H9 (cell line): ENCODE results near the gene RNF213. TPM values are rescaled to one million over a fixed set of nuclear protein-coding genes. Genes with fewer than 3 reads are reported as not detected.

Experiments used
- DNase-seq: peaks from one replicate; pipeline ENCODE4 v3.0.0-alpha.2; 2017
- H2AFZ ChIP-seq: one replicate; pipeline ENCODE4 v1.6.1; 2013; ENCODE audit warnings: mild to moderate bottlenecking, low read length, control low read depth, moderate library complexity
- H2AK5ac ChIP-seq: 2 replicates; pipeline ENCODE4 v1.6.1; 2013; ENCODE audit warnings: low read length, control low read depth, mixed read lengths; ENCODE audit not compliant: insufficient read length
- H2BK120ac ChIP-seq: one replicate; pipeline ENCODE4 v1.6.1; 2013; ENCODE audit warnings: low read depth, mild to moderate bottlenecking, low read length, control low read depth, inconsistent platforms; ENCODE audit not compliant: poor library complexity, severe bottlenecking
- H2BK12ac ChIP-seq: 2 replicates; pipeline ENCODE4 v1.6.1; 2013; ENCODE audit warnings: low read length, control low read depth, mixed read lengths, low read depth; ENCODE audit not compliant: insufficient read length
- H2BK15ac ChIP-seq: 2 replicates; pipeline ENCODE4 v1.6.1; 2013; ENCODE audit warnings: low read depth, low read length, control low read depth
- H2BK20ac ChIP-seq: one replicate; pipeline ENCODE4 v1.6.1; 2013; ENCODE audit warnings: low read depth, mild to moderate bottlenecking, low read length, control low read depth, inconsistent platforms; ENCODE audit not compliant: poor library complexity, severe bottlenecking
- H2BK5ac ChIP-seq: 2 replicates; pipeline ENCODE4 v1.6.1; 2013; ENCODE audit warnings: low read length, control low read depth, mixed read lengths; ENCODE audit not compliant: insufficient read length
- H3K14ac ChIP-seq: 2 replicates; pipeline ENCODE4 v1.6.1; 2013; ENCODE audit warnings: low read length, control low read depth; ENCODE audit not compliant: insufficient read depth
- H3K18ac ChIP-seq: 2 replicates; pipeline ENCODE4 v1.6.1; 2013; ENCODE audit warnings: low read depth, mild to moderate bottlenecking, mixed read lengths, low read length, control low read depth; ENCODE audit not compliant: insufficient read length
- H3K23ac ChIP-seq: 2 replicates; pipeline ENCODE4 v1.6.1; 2013; ENCODE audit warnings: low read length, control low read depth, mixed read lengths, low read depth; ENCODE audit not compliant: insufficient read length
- H3K23me2 ChIP-seq: 2 replicates; pipeline ENCODE4 v1.6.1; 2013; ENCODE audit warnings: low read depth, mild to moderate bottlenecking, mixed read lengths, low read length, control low read depth; ENCODE audit not compliant: insufficient read length, poor library complexity, severe bottlenecking
- H3K27ac ChIP-seq: 2 replicates; pipeline ENCODE4 v1.5.1; 2013; ENCODE audit warnings: low read length, control low read depth, mixed read lengths, low read depth; ENCODE audit not compliant: insufficient read length
- H3K27me3 ChIP-seq: 2 replicates; pipeline ENCODE4 v1.6.1; 2013; ENCODE audit warnings: low read length, control low read depth, inconsistent platforms; ENCODE audit not compliant: insufficient read depth
- H3K4ac ChIP-seq: 2 replicates; pipeline ENCODE4 v1.6.1; 2013; ENCODE audit warnings: low read depth, mild to moderate bottlenecking, control low read depth, inconsistent platforms, low read length, moderate library complexity
- H3K4me1 ChIP-seq: 2 replicates; pipeline ENCODE4 v1.6.1; 2013; ENCODE audit warnings: low read length, control low read depth, inconsistent platforms; ENCODE audit not compliant: insufficient read depth
- H3K4me2 ChIP-seq: 2 replicates; pipeline ENCODE4 v1.6.1; 2013; ENCODE audit warnings: low read length, control low read depth, mixed read lengths; ENCODE audit not compliant: insufficient read length, insufficient read depth
- H3K56ac ChIP-seq: 2 replicates; pipeline ENCODE4 v1.6.1; 2013; ENCODE audit warnings: low read depth, mild to moderate bottlenecking, mixed read lengths, low read length, control low read depth; ENCODE audit not compliant: insufficient read length
- H3K79me1 ChIP-seq: 2 replicates; pipeline ENCODE4 v1.6.1; 2013; ENCODE audit warnings: low read depth, mild to moderate bottlenecking, moderate library complexity, low read length, control low read depth, inconsistent platforms; ENCODE audit not compliant: insufficient read depth, poor library complexity, severe bottlenecking
- H3K79me2 ChIP-seq: 2 replicates; pipeline ENCODE4 v1.6.1; 2013; ENCODE audit warnings: low read length, control low read depth, inconsistent platforms; ENCODE audit not compliant: insufficient read depth
- H3K9ac ChIP-seq: 2 replicates; pipeline ENCODE4 v1.6.1; 2013; ENCODE audit warnings: low read length, control low read depth, mixed read lengths; ENCODE audit not compliant: insufficient read length; ENCODE audit errors: extremely low read depth
- H3K9me3 ChIP-seq: one replicate; pipeline ENCODE4 v1.6.1; 2013; ENCODE audit warnings: low read depth, low read length, inconsistent platforms; ENCODE audit not compliant: control insufficient read depth
- H3T11ph ChIP-seq: one replicate; pipeline ENCODE4 v1.6.1; 2013; ENCODE audit warnings: mild to moderate bottlenecking, low read length, control low read depth, inconsistent platforms
- H4K20me1 ChIP-seq: one replicate; pipeline ENCODE4 v1.6.1; 2013; ENCODE audit not compliant: control insufficient read depth, insufficient read length, insufficient read depth
- H4K5ac ChIP-seq: 2 replicates; pipeline ENCODE4 v1.6.1; 2013; ENCODE audit warnings: low read depth, mild to moderate bottlenecking, mixed read lengths, low read length, control low read depth; ENCODE audit not compliant: insufficient read length
- H4K8ac ChIP-seq: replicated peaks from 2 replicates; pipeline ENCODE4 v1.6.1; 2013; ENCODE audit warnings: low read length, control low read depth, mixed read lengths, low read depth; ENCODE audit not compliant: insufficient read length
- H4K91ac ChIP-seq: 2 replicates; pipeline ENCODE4 v1.6.1; 2013; ENCODE audit warnings: low read depth, mild to moderate bottlenecking, moderate library complexity, mixed read lengths, low read length, control low read depth; ENCODE audit not compliant: insufficient read length
- H3K27ac Mint-ChIP-seq, 3 experiments: 2 replicates in 2 of 3; 3 replicates in 1 of 3; pipeline ENCODE4 v1.8.0; 2020 to 2021; ENCODE audit warnings: mixed read lengths in 3 of 3, mild to moderate bottlenecking in 1 of 3, moderate library complexity in 1 of 3
- H3K27me3 Mint-ChIP-seq: 2 replicates; pipeline ENCODE4 v1.8.0; 2021; ENCODE audit warnings: low read depth, mild to moderate bottlenecking, moderate library complexity, mixed read lengths
- H3K36me3 Mint-ChIP-seq, 3 experiments: 2 replicates in 2 of 3; 3 replicates in 1 of 3; pipeline ENCODE4 v1.8.0; 2020 to 2021; ENCODE audit warnings: low read depth in 3 of 3, mixed read lengths in 3 of 3; ENCODE audit not compliant: insufficient read depth in 1 of 3
- H3K4me1 Mint-ChIP-seq, 2 experiments: 2 replicates each; pipeline ENCODE4 v1.8.0; 2020; ENCODE audit warnings: mixed read lengths in 2 of 2
- H3K4me3 Mint-ChIP-seq, 2 experiments: 2 replicates in 1 of 2; 3 replicates in 1 of 2; pipeline ENCODE4 v1.8.0; 2020 to 2021; ENCODE audit warnings: mild to moderate bottlenecking in 2 of 2, mixed read lengths in 2 of 2, moderate library complexity in 1 of 2
- H3K9me3 Mint-ChIP-seq, 2 experiments: 2 replicates in 1 of 2; 3 replicates in 1 of 2; pipeline ENCODE4 v1.8.0; 2020; ENCODE audit warnings: mild to moderate bottlenecking in 2 of 2, mixed read lengths in 2 of 2, moderate library complexity in 1 of 2
- CTCF ChIP-seq: fragments of 200-600 bp; sonication (generic); conservative IDR thresholded peaks from 3 replicates; pipeline ENCODE4 v1.8.0; 2021; ENCODE audit warnings: antibody characterized with exemption, mild to moderate bottlenecking
- WGBS: extraction: QIAGEN DNeasy Blood & Tissue Kit; methylation state at CpG from one replicate; pipeline ENCODE4 v1.1.7; 2013; ENCODE audit warnings: missing lambda C conversion rate, low lambda C conversion rate, mixed read lengths; ENCODE audit not compliant: insufficient read length; ENCODE audit errors: extremely low coverage; 5-methylcytosine and 5-hydroxymethylcytosine counted together
- total RNA-seq: library from RNA; stranded (reverse); gene quantifications from 2 replicates; pipeline ENCODE4 v1.2.1, GENCODE V29; 2021

RNF213 gene
- total RNA-seq, 1 experiment from 2014 or later = 34.3 TPM

- H3K23me2 ChIP-seq = no peaks in the 10 kb centered on the region
- Mint-ChIP-seq H3K36me3 (peaks cover 2 to 12% (median 12%) of the 10 kb centered on the region in 3 experiments; a peak in 3 of 7 replicates), H3K9me3 (no peaks in the 10 kb centered on the region), H3K27ac (no peak overlapping the region), H3K27me3 (peaks cover 2% of the 10 kb centered on the region), H3K4me1 (peaks cover 0 to 4% of the 10 kb centered on the region in 2 experiments; a peak in 2 of 4 replicates), H3K4me3 (no peak overlapping the region)
- H4K91ac ChIP-seq = no peak overlapping the region
- H3K4me2 ChIP-seq = no peak overlapping the region
- H3K23ac ChIP-seq = no peak overlapping the region
- H3K56ac ChIP-seq = no peak overlapping the region
- TF ChIP-seq CTCF = no peak
- H3K79me1 ChIP-seq = no peaks in the 10 kb centered on the region
- no peaks in the 10 kb centered on the region for H3K27me3 ChIP-seq
- no peak overlapping the region for H2BK20ac ChIP-seq
- H3K9me3 ChIP-seq = no peaks in the 10 kb centered on the region
- H2AK5ac ChIP-seq = no peak overlapping the region
- H2BK12ac ChIP-seq = no peak overlapping the region
- H2BK5ac ChIP-seq = no peak overlapping the region
- H3K27ac ChIP-seq = no peak overlapping the region
- no peak overlapping the region for H4K5ac ChIP-seq
- no peak overlapping the region for H3K18ac ChIP-seq
- H3K79me2 ChIP-seq = no peaks in the 10 kb centered on the region
- H3K9ac ChIP-seq = no peak overlapping the region
- no peak overlapping the region for H2BK15ac ChIP-seq
- H3K14ac ChIP-seq = no peak overlapping the region; the same call in 1 of the 2 replicates
- no peak overlapping the region for H3K4ac ChIP-seq
- H2AFZ ChIP-seq = no peak overlapping the region
- no peak overlapping the region for H2BK120ac ChIP-seq
- H4K8ac ChIP-seq = no peak overlapping the region
- H3K4me1 ChIP-seq = no peaks in the 10 kb centered on the region
- DNase-seq = no peak
- no CpG with 5 or more reads among the region's 20 CpGs for WGBS
- H3T11ph ChIP-seq = no peak overlapping the region
- no peaks in the 10 kb centered on the region for H4K20me1 ChIP-seq
Measured at GRCh38 chr17:80421381-80422090, 160.9 kb downstream of the RNF213 start.
